GM23248 (cell line): ENCODE measurements around the gene ROPN1L. TPM values are rescaled to one million over a fixed set of nuclear protein-coding genes. Genes with fewer than 3 reads are reported as not detected.

Experiments
- DNase-seq: peaks from one replicate; pipeline ENCODE4 v3.0.0-alpha.2; 2015
- H2AFZ ChIP-seq: fragments of 200-600 bp; sonication (generic); 2 replicates; pipeline ENCODE4 v1.6.1; 2016; ENCODE audit warnings: antibody characterized with exemption
- H3F3A ChIP-seq: fragments of 200-600 bp; sonication (generic); 2 replicates; pipeline ENCODE4 v1.6.1; 2016; ENCODE audit warnings: mild to moderate bottlenecking, antibody characterized with exemption, mixed run types; ENCODE audit not compliant: insufficient read depth
- H3K27ac ChIP-seq: fragments of 200-600 bp; sonication (generic); 2 replicates; pipeline ENCODE4 v1.5.1; 2016; ENCODE audit warnings: mild to moderate bottlenecking
- H3K27me3 ChIP-seq: fragments of 200-600 bp; sonication (generic); replicated peaks from 2 replicates; pipeline ENCODE4 v1.6.1; 2016; ENCODE audit warnings: mild to moderate bottlenecking; ENCODE audit not compliant: insufficient read depth
- H3K36me3 ChIP-seq: fragments of 200-600 bp; sonication (generic); 2 replicates; pipeline ENCODE4 v1.6.1; 2016; ENCODE audit warnings: low read depth, mild to moderate bottlenecking
- H3K4me1 ChIP-seq: fragments of 200-600 bp; sonication (generic); 2 replicates; pipeline ENCODE4 v1.6.1; 2016; ENCODE audit warnings: mild to moderate bottlenecking; ENCODE audit not compliant: insufficient read depth
- H3K4me2 ChIP-seq: fragments of 200-600 bp; sonication (generic); one replicate; pipeline ENCODE4 v1.6.1; 2016; ENCODE audit warnings: mild to moderate bottlenecking; ENCODE audit not compliant: unreplicated experiment
- H3K4me3 ChIP-seq: fragments of 200-600 bp; sonication (generic); 2 replicates; pipeline ENCODE4 v1.5.1; 2016; ENCODE audit warnings: mild to moderate bottlenecking
- H3K79me2 ChIP-seq: fragments of 200-600 bp; sonication (generic); 2 replicates; pipeline ENCODE4 v1.6.1; 2016; ENCODE audit warnings: mild to moderate bottlenecking; ENCODE audit not compliant: insufficient read depth
- H3K9ac ChIP-seq: fragments of 200-600 bp; sonication (generic); 2 replicates; pipeline ENCODE4 v1.6.1; 2016; ENCODE audit warnings: mild to moderate bottlenecking
- H3K9me2 ChIP-seq: fragments of 200-600 bp; sonication (generic); 2 replicates; pipeline ENCODE4 v1.6.1; 2016; ENCODE audit warnings: mixed run types, mild to moderate bottlenecking, moderate library complexity; ENCODE audit not compliant: insufficient read depth
- H3K9me3 ChIP-seq: fragments of 200-600 bp; sonication (generic); one replicate; pipeline ENCODE4 v1.6.1; 2017; ENCODE audit warnings: low read depth
- H4K20me1 ChIP-seq: fragments of 200-600 bp; sonication (generic); 2 replicates; pipeline ENCODE4 v1.6.0; 2016; ENCODE audit not compliant: insufficient read depth
- EZH2 ChIP-seq: fragments of 200-600 bp; sonication (generic); IDR thresholded peaks from 2 replicates; pipeline ENCODE4 v1.6.1; 2018; ENCODE audit warnings: antibody characterized with exemption, mild to moderate bottlenecking; ENCODE audit not compliant: insufficient read depth, poor library complexity, severe bottlenecking
- EZH2phosphoT487 ChIP-seq: fragments of 200-600 bp; sonication (generic); IDR thresholded peaks from 2 replicates; pipeline ENCODE4 v1.6.1; 2018; ENCODE audit warnings: antibody characterized with exemption, moderate library complexity, mild to moderate bottlenecking, low read depth; ENCODE audit not compliant: insufficient read depth
- WGBS, 2 experiments: methylation state at CpG; one replicate each; pipeline ENCODE4 v1.1.6; 2015 to 2017; ENCODE audit warnings: low lambda C conversion rate in 2 of 2, low coverage in 1 of 2; ENCODE audit errors: missing lambda C conversion rate in 2 of 2; 5-methylcytosine and 5-hydroxymethylcytosine counted together
- in situ Hi-C: fragments of 300-500 bp; cut with MboI; formaldehyde crosslinking; loops from 2 replicates; pipeline ENCODE4 v1.15.0; 2020
- polyA plus RNA-seq: library from polyadenylated mRNA; unstranded; fragments of >200 nt; fragmentation: Nextera tagmentation; extraction: Ambion mirVana; gene quantifications from 2 replicates; pipeline ENCODE4 v1.2.1, GENCODE V29; 2016
- total RNA-seq: library from RNA; depleted of rRNA; stranded (reverse); fragments of >200 nt; shearing (Covaris generic); gene quantifications from 2 replicates; pipeline ENCODE4 v1.2.3, GENCODE V29; 2014

The ROPN1L gene
- total and polyA plus RNA-seq, 2 experiments from 2014 or later: 0.69 to 0.86 TPM

GRCh38 chr5:10427978-10428377 is 13.7 kb upstream of the ROPN1L start:
- no peaks in the 10 kb centered on the region for H3K9me3 ChIP-seq
- no peak overlapping the region for H3K4me3 ChIP-seq
- H3K9ac ChIP-seq: no peak overlapping the region
- H3K4me2 ChIP-seq: no peak overlapping the region
- H4K20me1 ChIP-seq: no peaks in the 10 kb centered on the region
- no peaks in the 10 kb centered on the region for H3K27me3 ChIP-seq
- H3K36me3 ChIP-seq: peaks cover 44% of the 10 kb centered on the region; the same call in 1 of the 2 replicates
- no peaks in the 10 kb centered on the region for H3F3A ChIP-seq
- H3K27ac ChIP-seq: no peak overlapping the region
- in situ Hi-C loops: no loop called here
- WGBS, 2 experiments: 91 to 100% methylated on average over 2 of the region's 2 CpGs
- no peak for TF ChIP-seq EZH2
- no peak for TF ChIP-seq EZH2phosphoT487
- no peaks in the 10 kb centered on the region for H3K4me1 ChIP-seq
- DNase-seq: no peak
- H3K79me2 ChIP-seq: peaks cover 16% of the 10 kb centered on the region; the same call in 1 of the 2 replicates
- H3K9me2 ChIP-seq: no peaks in the 10 kb centered on the region
- no peak overlapping the region for H2AFZ ChIP-seq

GRCh38 chr5:10431415-10431814 is 10.3 kb upstream of the ROPN1L start:
- TF ChIP-seq EZH2 (no peak), EZH2phosphoT487 (no peak)
- Histone ChIP-seq H3K4me3 (no peak overlapping the region), H3K79me2 (0 out of 2 replicates have a peak, but pooled peaks cover 3% of the 10 kb centered on the region), H3K27me3 (no peaks in the 10 kb centered on the region), H3K9ac (no peak overlapping the region), H3K27ac (no peak overlapping the region), H3F3A (peaks cover 5% of the 10 kb centered on the region; the same call in 1 of the 2 replicates), H2AFZ (no peak overlapping the region), H3K9me3 (no peaks in the 10 kb centered on the region), H4K20me1 (no peaks in the 10 kb centered on the region), H3K4me1 (no peaks in the 10 kb centered on the region), H3K36me3 (peaks cover 41% of the 10 kb centered on the region; the same call in 1 of the 2 replicates), H3K9me2 (no peaks in the 10 kb centered on the region), H3K4me2 (no peak overlapping the region)
- no peak for DNase-seq
- in situ Hi-C loops: no loop called here
- WGBS, 2 experiments: 91 to 97% methylated on average over 1 of the region's 1 CpG

DNA sequence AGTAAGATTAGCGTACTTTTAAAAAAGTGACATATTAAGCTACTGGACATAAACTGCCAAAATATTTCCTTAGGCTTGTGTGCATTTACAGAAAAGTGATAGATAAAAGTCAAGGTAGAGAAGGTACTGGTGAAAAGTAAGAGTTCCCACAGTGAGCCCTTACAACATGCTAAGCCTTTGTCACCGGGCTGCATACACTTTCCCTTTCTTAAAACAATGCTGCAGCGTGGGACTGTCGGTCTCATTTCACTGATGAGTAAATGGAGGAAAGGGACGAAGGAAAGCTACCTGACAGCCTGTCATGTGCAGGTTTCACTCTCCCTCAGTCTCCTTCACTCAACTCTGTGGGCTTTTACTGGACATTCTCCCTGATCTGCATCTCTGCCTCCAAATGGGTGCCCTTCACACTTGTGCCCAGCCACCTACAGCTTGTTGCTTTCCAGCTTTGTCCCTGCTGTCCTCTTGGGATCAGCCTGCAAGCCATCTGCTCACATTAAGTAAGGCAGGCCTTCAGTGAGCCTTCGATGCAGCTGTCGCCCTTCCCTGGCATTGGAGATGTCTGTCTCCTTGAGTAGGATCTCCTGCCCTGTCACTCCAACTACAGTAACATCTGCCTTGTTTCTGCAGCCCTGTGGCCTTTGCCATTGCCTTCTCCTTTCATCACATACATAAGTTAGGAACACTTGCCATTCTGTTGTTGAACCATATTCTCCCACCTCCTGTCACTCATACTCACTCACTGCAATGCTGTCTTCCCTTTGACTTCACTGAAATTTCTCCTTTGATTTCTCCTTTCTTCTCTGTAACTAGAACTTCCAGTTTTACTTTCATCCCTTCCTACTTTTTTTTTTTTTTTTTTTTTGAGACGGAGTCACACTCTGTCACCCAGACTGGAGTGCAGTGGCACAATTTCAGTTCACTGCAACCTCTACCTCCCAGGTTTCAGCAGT is 9.3 kb upstream of the ROPN1L start:
- Histone ChIP-seq H3K27me3 (no peaks in the 10 kb centered on the region), H3K4me3 (no peak overlapping the region), H3K9me3 (no peaks in the 10 kb centered on the region), H2AFZ (no peak overlapping the region), H4K20me1 (no peaks in the 10 kb centered on the region), H3K79me2 (0 out of 2 replicates have a peak, but pooled peaks cover 3% of the 10 kb centered on the region), H3F3A (peaks cover 11% of the 10 kb centered on the region; the same call in 1 of the 2 replicates), H3K36me3 (peaks cover 45% of the 10 kb centered on the region; the same call in 1 of the 2 replicates), H3K27ac (no peak overlapping the region), H3K9ac (no peak overlapping the region), H3K9me2 (no peaks in the 10 kb centered on the region), H3K4me2 (no peak overlapping the region), H3K4me1 (no peaks in the 10 kb centered on the region)
- WGBS, 2 experiments: 96 to 97% methylated on average over 8 of the region's 8 CpGs
- no peak for DNase-seq
- no peak for TF ChIP-seq EZH2phosphoT487
- TF ChIP-seq EZH2: no peak
- in situ Hi-C loops: no loop called here

- no peak for DNase-seq
- Histone ChIP-seq H3K9me3 (no peaks in the 10 kb centered on the region), H3K27me3 (no peaks in the 10 kb centered on the region), H2AFZ (no peak overlapping the region), H3K4me1 (no peaks in the 10 kb centered on the region), H3K4me2 (no peak overlapping the region), H3K9ac (no peak overlapping the region), H3K27ac (no peak overlapping the region), H3K9me2 (no peaks in the 10 kb centered on the region), H4K20me1 (no peaks in the 10 kb centered on the region), H3F3A (peaks cover 30% of the 10 kb centered on the region), H3K79me2 (0 out of 2 replicates have a peak, but pooled peaks cover 3% of the 10 kb centered on the region), H3K4me3 (no peak overlapping the region), H3K36me3 (peaks cover 46% of the 10 kb centered on the region; the same call in 1 of the 2 replicates)
- TF ChIP-seq EZH2 (no peak), EZH2phosphoT487 (no peak)
- 71 to 73% methylated on average over 5 of the region's 5 CpGs for WGBS, 2 experiments
- in situ Hi-C loops: no loop called here
These were observed 7.3 kb upstream of the ROPN1L start for GRCh38 chr5:10434392-10434791.
